Measurements from ENCODE around the gene TNFSF9.
A peak's percentile ranks its signal among the peaks of the same experiment; 100 is the strongest.
"Not testable (repeated sequence)": the region's sequence is repeated elsewhere in the genome, so short reads cannot be mapped to it uniquely, and the experiment has no call there.

Gene TNFSF9

GRCh38 chr19:6532244-6532999, 1.6 kb downstream of the TNFSF9 start:
- DNase-seq: no peak

- DNase-seq: no peak
Observed at GRCh38 chr19:6533000-6533328, 2.1 kb downstream of the TNFSF9 start.

GRCh38 chr19:6533746-6534418, 3.1 kb downstream of the TNFSF9 start:
- DNase-seq: no peak

GRCh38 chr19:6534451-6535093, 3.7 kb downstream of the TNFSF9 start:
- no peak for DNase-seq

GRCh38 chr19:6535558-6536137, 4.8 kb downstream of the TNFSF9 start:
- DNase-seq: no peak

GRCh38 chr19:6539514-6539913, 8.7 kb downstream of the TNFSF9 start:
- DNase-seq: no peak

- no peak for DNase-seq
Observed at GRCh38 chr19:6540918-6541689, 10.3 kb downstream of the TNFSF9 start.

GRCh38 chr19:6543866-6544347, 13.1 kb downstream of the TNFSF9 start:
- DNase-seq: no peak

GRCh38 chr19:6550679-6551078, 19.9 kb downstream of the TNFSF9 start:
- DNase-seq: not testable (repeated sequence)

GRCh38 chr19:6551091-6551490, 20.3 kb downstream of the TNFSF9 start:
- no peak for DNase-seq

GRCh38 chr19:6551607-6552450, 21.0 kb downstream of the TNFSF9 start:
- DNase-seq: peak; percentile 32

- no peak for DNase-seq
Observed at GRCh38 chr19:6556043-6556449, 25.2 kb downstream of the TNFSF9 start.

- DNase-seq: no peak
Observed at GRCh38 chr19:6556480-6557195, 25.8 kb downstream of the TNFSF9 start.

- DNase-seq: not testable (repeated sequence)
Observed at GRCh38 chr19:6562437-6562836, 31.6 kb downstream of the TNFSF9 start.

GRCh38 chr19:6564393-6564792, 33.6 kb downstream of the TNFSF9 start:
- DNase-seq: no peak

- DNase-seq: not testable (repeated sequence)
Observed at GRCh38 chr19:6566727-6567126, 35.9 kb downstream of the TNFSF9 start.

- no peak for DNase-seq
Observed at GRCh38 chr19:6568010-6568526, 37.2 kb downstream of the TNFSF9 start.

GRCh38 chr19:6568816-6569215, 38.0 kb downstream of the TNFSF9 start:
- DNase-seq: no peak

GRCh38 chr19:6570764-6571163, 39.9 kb downstream of the TNFSF9 start:
- no peak for DNase-seq

- no peak for DNase-seq
Observed at GRCh38 chr19:6571167-6571566, 40.3 kb downstream of the TNFSF9 start.

GRCh38 chr19:6572217-6572616, 41.4 kb downstream of the TNFSF9 start:
- DNase-seq: no peak

Measured in activated CD4-positive, alpha-beta T cell treated with anti-CD3 and anti-CD28 coated beads for 1 hour (primary cell).